GM12892 (cell line): ENCODE measurements around the gene TBX15. TPM values are rescaled to one million over a fixed set of nuclear protein-coding genes. Genes with fewer than 3 reads are reported as not detected.

Experiments used
- DNase-seq: peaks from one replicate; pipeline ENCODE4 v3.0.0; 2011; ENCODE audit not compliant: insufficient read length
- FAIRE-seq: peaks from 2 replicates; lab custom pipeline; 2011; peaks lifted over from hg19 to GRCh38; lab: Jason Lieb, UNC
- POLR2A ChIP-seq: IDR thresholded peaks from 2 replicates; pipeline ENCODE4 v1.6.1; 2011; ENCODE audit warnings: low read depth, low read length, control low read depth
- POLR2AphosphoS5 ChIP-seq: IDR thresholded peaks from 2 replicates; pipeline ENCODE4 v1.6.1; 2011; ENCODE audit warnings: low read depth, low read length, control low read depth
- TAF1 ChIP-seq: IDR thresholded peaks from 2 replicates; pipeline ENCODE4 v1.6.1; 2011; ENCODE audit warnings: low read depth, mild to moderate bottlenecking, control low read depth, low read length, borderline replicate concordance
- polyA plus RNA-seq: library from polyadenylated mRNA; unstranded; fragments of >200 nt; gene quantifications from one replicate; pipeline ENCODE4 v1.2.1, GENCODE V29; 2012; ENCODE audit warnings: missing spikeins, inconsistent platforms; ENCODE audit not compliant: missing spikeins

TBX15 gene
- polyA plus RNA-seq: 0.19 TPM

DNA sequence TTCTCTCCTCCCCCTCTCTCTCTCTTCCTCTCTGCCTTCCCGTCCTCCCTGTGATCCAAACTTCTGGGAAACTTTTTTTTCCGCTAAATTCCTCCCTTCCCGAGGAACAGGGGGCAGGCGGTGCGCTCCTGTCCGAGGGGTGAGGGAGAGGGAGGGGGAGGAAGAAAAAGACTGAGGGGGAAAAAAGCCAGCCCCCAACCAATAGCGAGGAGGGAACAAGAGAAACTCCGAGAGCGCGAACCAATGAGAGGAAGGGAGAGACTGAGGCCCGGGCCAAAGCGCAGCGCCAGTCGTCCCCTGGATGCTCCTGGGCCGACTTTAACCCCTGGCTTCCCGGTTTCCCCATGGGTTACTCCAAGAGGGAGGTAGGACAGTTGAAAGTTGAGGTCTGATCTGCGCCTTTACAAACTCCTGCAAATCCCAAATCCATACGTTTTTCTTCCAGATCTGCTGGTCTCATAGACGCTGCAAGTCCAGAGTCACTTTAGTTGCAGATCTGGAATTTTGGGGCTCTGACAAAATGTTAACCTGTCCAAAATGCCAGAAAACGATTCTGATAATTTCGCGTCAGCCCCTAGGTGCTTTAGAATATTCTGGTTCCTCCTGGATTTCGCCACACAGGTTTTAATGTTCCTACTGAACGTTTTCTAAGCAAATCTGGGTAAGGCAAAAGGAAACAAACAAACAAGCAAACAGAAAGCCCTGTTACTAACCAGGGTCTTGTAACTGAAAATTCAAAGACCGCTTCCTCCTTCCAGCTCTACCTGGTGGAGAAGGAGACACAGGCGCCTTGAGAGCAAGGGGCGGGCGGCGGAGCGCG, at the start of gene TBX15:
Gene TBX15, minus strand, starts transcription at position 158 of the 820 bp plus-strand sequence. CDS start 548 bp downstream, outside the sequence.
- TF ChIP-seq POLR2AphosphoS5 (no peak), TAF1 (no peak), POLR2A (no peak)
- DNase-seq: no peak

DNA sequence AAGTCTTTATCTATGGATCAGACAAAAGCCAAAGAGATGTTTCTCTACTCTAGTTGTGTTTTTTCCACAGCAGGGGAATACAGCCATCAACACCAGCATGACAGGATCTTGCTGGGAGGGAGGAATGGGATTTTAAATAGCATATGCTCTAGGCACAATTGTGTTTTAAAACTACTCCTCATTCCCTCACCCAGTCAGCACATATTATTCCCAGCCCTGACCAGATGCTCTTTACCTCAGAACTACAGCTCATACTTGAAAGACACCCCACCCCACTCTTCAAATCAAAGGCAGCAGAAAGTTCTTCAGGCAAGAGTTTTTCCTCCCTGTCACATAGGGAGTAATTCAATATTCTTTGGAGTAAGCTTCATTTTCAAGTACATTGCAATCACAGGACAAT, 46.2 kb upstream of the TBX15 start:
- TF ChIP-seq POLR2A (no peak), POLR2AphosphoS5 (no peak), TAF1 (no peak)
- FAIRE-seq: no peak
- no peak for DNase-seq

More for the DNA sequence above, at the start of gene TBX15:
- no peak for FAIRE-seq

DNA sequence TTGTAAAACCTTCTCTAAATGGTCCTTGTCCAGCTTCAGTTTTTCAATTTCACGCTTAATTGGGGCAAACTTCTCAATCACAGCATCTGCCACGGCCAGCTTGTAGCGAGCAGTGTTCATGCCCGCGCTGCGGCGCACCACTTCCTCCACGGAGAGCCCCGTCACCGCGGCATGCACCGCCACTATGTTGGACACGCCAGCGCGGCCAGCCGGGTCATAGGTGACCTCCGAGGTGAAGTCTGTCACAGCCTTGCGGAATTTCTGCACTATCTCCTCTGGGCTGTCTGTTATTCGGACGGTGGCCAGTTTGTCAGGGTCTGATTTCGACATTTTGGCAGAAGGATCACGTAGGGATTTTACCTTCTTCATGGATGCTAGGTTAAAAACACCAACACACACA, 44.8 kb upstream of the TBX15 start:
- no peak for FAIRE-seq
- TF ChIP-seq POLR2AphosphoS5 (no peak), TAF1 (no peak), POLR2A (no peak)
- no peak for DNase-seq

DNA sequence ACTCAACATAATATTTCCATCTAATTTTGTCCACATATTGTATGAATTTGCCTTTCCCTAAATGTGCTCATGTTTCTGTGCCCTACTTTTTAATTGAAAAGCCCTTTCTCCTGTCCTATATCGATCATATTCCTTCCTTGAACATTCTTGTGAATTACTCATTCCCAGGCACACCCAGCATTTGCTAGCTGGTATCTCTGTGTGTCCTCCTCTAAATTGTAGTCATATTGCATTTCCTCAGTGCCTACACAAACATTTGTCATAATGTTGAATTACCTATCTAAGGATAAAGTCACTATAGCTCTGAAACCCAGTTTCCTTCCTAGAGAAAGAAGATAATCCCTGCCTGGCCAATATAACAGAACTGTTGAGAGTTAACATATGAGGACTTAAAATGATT, 39.6 kb upstream of the TBX15 start:
- DNase-seq (no peak), FAIRE-seq (no peak)
- TF ChIP-seq POLR2A (no peak), POLR2AphosphoS5 (no peak), TAF1 (no peak)

- DNase-seq (no peak), FAIRE-seq (no peak)
- TF ChIP-seq POLR2A: no peak
- no peak for TF ChIP-seq TAF1
- no peak for TF ChIP-seq POLR2AphosphoS5
Measured at GRCh38 chr1:119026956-119027355, 38.8 kb upstream of the TBX15 start.

GRCh38 chr1:119015547-119015946, 27.4 kb upstream of the TBX15 start:
- DNase-seq (no peak), FAIRE-seq (no peak)
- TF ChIP-seq TAF1: no peak
- TF ChIP-seq POLR2A: no peak
- no peak for TF ChIP-seq POLR2AphosphoS5

GRCh38 chr1:119012383-119012782, 24.2 kb upstream of the TBX15 start:
- DNase-seq (no peak), FAIRE-seq (no peak)
- TF ChIP-seq POLR2A (no peak), TAF1 (no peak), POLR2AphosphoS5 (no peak)

DNA sequence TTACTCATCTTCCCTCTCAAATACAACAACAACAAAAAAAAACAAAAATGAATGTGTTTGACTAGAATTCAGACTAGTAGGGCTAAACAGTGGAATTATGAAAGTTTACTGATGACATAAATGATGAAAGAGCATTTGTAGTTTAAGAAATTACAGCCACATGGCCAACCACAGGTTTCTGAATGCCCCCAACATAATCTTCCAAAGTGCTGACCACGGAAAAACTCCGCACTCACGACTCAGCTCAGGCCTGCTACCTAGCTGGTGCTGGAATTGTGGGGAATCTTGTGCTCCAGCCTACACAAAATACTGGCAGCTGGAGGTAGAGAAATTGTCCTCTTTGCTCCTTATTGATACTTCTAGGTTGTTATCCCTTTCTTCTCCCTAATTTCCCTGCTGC, 23.6 kb upstream of the TBX15 start:
- no peak for TF ChIP-seq POLR2A
- TF ChIP-seq TAF1: no peak
- no peak for TF ChIP-seq POLR2AphosphoS5
- DNase-seq (no peak), FAIRE-seq (no peak)

DNA sequence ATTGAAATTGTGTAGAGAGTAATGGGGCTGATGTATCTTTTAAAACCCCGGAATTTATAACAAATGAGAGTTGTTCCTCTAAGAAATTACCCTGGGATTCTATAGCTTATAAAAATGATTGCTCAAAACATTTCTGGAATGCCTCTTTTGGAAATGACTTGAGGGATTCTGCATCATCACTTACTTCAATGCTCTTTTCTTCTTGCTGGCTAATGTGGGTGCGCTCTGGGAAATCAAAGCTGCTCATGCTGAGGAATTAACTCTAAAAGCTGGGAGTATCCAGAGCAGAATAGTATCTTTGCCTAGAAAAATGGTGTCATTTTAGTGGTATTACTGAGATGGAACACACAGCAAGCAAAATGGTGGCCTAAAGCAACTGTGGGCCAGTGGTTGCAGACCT, 23.0 kb upstream of the TBX15 start:
- FAIRE-seq: no peak

GRCh38 chr1:119010201-119010600, 22.1 kb upstream of the TBX15 start:
- TF ChIP-seq POLR2A: no peak
- TF ChIP-seq TAF1: no peak
- TF ChIP-seq POLR2AphosphoS5: no peak
- DNase-seq (no peak), FAIRE-seq (no peak)

More for the DNA sequence above, 23.0 kb upstream of the TBX15 start:
- no peak for DNase-seq
- TF ChIP-seq POLR2AphosphoS5: no peak

DNA sequence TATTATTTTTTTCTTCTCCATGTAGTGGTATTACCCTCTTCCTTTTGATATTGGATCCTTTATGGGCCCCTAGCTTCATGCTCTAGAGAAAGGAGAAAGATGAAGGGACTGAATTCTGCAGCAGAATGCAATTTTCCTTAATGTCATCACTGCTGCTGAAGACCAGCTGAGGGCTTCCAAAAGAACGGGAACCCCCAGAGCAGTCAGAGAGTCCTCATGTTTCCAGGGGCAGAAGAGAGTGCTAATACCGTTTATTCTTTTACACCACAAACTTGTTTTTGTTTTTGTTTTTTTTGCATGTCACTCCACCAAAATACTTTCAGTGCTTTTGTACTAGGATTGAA, 21.1 kb upstream of the TBX15 start:
- TF ChIP-seq POLR2AphosphoS5: no peak
- TF ChIP-seq TAF1: no peak
- FAIRE-seq (no peak), DNase-seq (no peak)
